HG02759 (cell line): Measurements from ENCODE around the gene DBF4.

Experiments used
- ATAC-seq: cut with Tn5 transposase; IDR thresholded peaks from one replicate; pipeline ENCODE4 v1.9.1; 2021; ENCODE audit warnings: mild to moderate bottlenecking, moderate library complexity; ENCODE audit not compliant: unreplicated experiment

Gene DBF4

GRCh38 chr7:87948371-87948770 is 72.1 kb downstream of the DBF4 start:
- ATAC-seq: no peak
